ENCODE results near the gene FAM187B.
"Not testable (repeated sequence)": the region's sequence is repeated elsewhere in the genome, so short reads cannot be mapped to it uniquely, and the experiment has no call there.

Gene FAM187B

GRCh38 chr19:35253316-35254286 is 25.1 kb upstream of the FAM187B start:
- H3K27me3 ChIP-seq (ENCODE audit: low read depth) = no peaks in the 10 kb centered on the region
- H3K36me3 ChIP-seq (replicated peaks) = peaks cover 53% of the 10 kb centered on the region
- no peak for DNase-seq (ENCODE audit: low spot score in 2 of 2)
- H3K4me1 ChIP-seq = peaks cover 2% of the 10 kb centered on the region
- no peak overlapping the region for H3K4me3 ChIP-seq
- H3K9me3 ChIP-seq = no peaks in the 10 kb centered on the region
- in situ Hi-C loops (cut with MboI; ENCODE audit: low sequenced_read_pairs) = no loop called here

- Histone ChIP-seq H3K27me3 (ENCODE audit: low read depth) (no peaks in the 10 kb centered on the region), H3K4me3 (no peak overlapping the region), H3K36me3 (replicated peaks) (peaks cover 53% of the 10 kb centered on the region), H3K9me3 (no peaks in the 10 kb centered on the region), H3K4me1 (peaks cover 2% of the 10 kb centered on the region)
- in situ Hi-C loops (cut with MboI; ENCODE audit: low sequenced_read_pairs) = no loop called here
- DNase-seq (ENCODE audit: low spot score in 2 of 2) = no peak
These were observed 22.9 kb upstream of the FAM187B start for GRCh38 chr19:35251456-35251855.

DNA sequence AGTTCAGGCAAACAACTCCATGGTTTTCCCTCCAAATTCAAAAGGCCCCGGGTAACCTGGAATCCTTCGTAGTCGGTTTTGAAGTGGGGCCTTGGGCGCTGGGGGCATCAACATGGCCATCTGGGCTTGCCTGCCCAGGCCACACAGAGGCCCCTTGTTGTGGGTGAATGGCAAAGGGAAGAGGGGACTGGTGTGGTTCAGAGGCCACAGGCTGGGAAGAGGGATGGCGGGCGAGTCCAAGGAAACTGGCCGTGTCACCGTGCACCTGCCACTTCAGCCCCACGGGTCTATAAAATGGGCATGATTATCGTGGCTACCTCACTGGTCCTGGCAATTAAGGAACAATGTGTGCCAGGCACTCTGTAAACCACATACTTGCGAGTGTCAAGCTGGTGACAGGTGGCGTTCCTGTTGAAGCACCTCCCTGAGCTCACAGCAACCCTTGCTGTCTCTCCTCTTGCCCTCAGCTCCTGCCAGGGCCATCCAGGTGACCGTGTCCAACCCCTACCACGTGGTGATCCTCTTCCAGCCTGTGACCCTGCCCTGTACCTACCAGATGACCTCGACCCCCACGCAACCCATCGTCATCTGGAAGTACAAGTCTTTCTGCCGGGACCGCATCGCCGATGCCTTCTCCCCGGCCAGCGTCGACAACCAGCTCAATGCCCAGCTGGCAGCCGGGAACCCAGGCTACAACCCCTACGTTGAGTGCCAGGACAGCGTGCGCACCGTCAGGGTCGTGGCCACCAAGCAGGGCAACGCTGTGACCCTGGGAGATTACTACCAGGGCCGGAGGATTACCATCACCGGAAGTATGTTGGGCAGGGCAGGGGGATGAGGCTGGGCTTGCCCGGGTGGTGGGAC is 21.5 kb upstream of the FAM187B start:
- Histone ChIP-seq H3K4me3 (peak overlapping the region; percentile 98), H3K27me3 (ENCODE audit: low read depth) (no peaks in the 10 kb centered on the region), H3K9me3 (no peaks in the 10 kb centered on the region; the same call in 1 of the 2 replicates), H3K4me1 (peaks cover 2% of the 10 kb centered on the region), H3K36me3 (replicated peaks) (peaks cover 44% of the 10 kb centered on the region)
- no peak for DNase-seq (ENCODE audit: low spot score in 2 of 2)
- in situ Hi-C loops (cut with MboI; ENCODE audit: low sequenced_read_pairs) = loop anchor here (5.0 kb wide), 1 partner anchor 88 kb away; no protein-coding TSS in a partner anchor

DNA sequence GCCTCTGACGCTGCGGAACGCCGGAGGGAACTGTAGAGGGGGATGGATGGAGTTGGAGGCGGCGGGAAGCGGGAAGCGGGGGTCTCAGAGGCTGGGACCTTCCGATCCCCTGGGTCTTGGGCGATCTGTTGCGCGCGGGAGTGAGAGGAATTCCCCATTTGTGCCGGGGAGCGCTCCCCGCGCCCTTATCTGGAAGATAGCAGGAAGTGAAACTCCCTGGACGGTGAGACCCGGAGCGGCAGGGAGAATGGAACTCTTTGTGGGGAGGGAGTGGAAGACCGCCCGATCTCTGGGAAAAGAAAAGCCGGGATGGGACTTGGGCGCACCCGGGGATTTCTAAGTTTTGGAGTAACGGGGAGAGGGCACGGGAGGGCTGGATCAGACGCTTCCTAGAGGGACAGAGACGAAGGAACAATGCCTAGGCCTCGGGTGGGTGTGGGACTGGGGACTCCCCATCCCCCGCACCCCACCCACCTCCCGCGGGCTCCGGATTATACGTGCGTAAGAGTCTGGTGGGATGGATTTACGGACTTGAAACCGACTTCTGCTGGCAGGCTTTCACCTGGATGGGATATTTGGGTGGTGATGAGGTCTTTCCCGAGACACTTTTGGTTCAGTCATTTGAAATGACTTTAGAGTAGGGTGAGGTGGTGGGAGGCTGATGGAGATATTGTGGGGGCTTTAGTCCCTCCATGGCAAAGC is 20.8 kb upstream of the FAM187B start:
- H3K4me3 ChIP-seq = peak overlapping the region; percentile 98
- no peaks in the 10 kb centered on the region; the same call in 1 of the 2 replicates for H3K9me3 ChIP-seq
- no peaks in the 10 kb centered on the region for H3K27me3 ChIP-seq (ENCODE audit: low read depth)
- in situ Hi-C loops (cut with MboI; ENCODE audit: low sequenced_read_pairs) = loop anchor here (5.0 kb wide), 1 partner anchor 87 kb away; no protein-coding TSS in a partner anchor
- DNase-seq (ENCODE audit: low spot score in 2 of 2) = peak in 1 of 2 experiments; percentile 40
- H3K4me1 ChIP-seq = peaks cover 2% of the 10 kb centered on the region
- H3K36me3 ChIP-seq (replicated peaks) = peaks cover 37% of the 10 kb centered on the region

GRCh38 chr19:35248310-35249145 is 20.0 kb upstream of the FAM187B start, which contains the start of gene LSR:
Gene LSR (plus strand): TSS chr19:35249002. CDS start chr19:35249023, 21 bp downstream.
- Histone ChIP-seq H3K27me3 (ENCODE audit: low read depth) (no peaks in the 10 kb centered on the region), H3K4me1 (peaks cover 2% of the 10 kb centered on the region), H3K9me3 (no peaks in the 10 kb centered on the region; the same call in 1 of the 2 replicates), H3K36me3 (replicated peaks) (peaks cover 29% of the 10 kb centered on the region), H3K4me3 (peak within 1 kb of the TSS; percentile 98)
- peak; percentile 87 to 95 for DNase-seq (ENCODE audit: low spot score in 2 of 2)
- in situ Hi-C loops (cut with MboI; ENCODE audit: low sequenced_read_pairs) = loop anchor here (5.0 kb wide), 1 partner anchor 86 kb away; no protein-coding TSS in a partner anchor

DNA sequence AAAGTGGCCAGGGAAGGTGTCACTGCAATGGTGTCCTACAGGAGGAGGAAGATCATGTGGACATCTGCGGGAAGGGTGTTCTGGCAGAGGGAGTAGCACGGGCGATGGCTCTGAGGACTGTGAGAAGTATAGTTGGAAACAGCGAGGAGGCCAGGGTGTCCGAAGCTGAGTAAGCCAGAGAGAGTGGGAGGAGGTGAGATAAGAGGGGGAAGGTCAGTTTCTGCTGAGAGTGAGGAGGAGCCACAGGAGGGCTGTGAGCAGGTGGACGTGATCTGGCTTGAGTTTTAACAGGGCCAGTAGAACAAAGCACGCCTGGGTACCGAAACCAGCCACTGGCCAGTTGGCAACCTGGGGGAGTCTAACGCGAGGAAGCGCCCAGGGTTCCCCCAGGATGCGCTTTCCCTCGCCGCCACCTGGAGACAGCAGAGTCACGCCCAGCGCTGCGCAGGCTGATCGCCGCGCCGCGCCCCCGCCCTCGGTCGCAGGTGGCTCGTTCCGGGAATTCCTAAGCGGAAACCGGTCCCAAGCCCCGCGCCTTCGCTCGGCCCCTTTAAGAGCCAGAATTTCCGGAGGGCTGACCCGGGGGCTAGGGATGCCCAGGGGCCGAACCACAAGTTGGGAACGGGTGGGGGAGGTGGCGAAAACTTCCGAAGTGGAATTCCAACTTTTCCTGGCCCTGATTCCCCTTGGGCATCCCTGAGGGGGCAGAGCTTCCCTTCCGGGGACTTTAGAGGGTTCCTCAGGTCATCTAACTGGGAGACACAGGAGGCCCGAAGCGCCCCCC is 19.2 kb upstream of the FAM187B start:
- in situ Hi-C loops (cut with MboI; ENCODE audit: low sequenced_read_pairs) = loop anchor here (5.0 kb wide), 1 partner anchor 85 kb away; no protein-coding TSS in a partner anchor
- Histone ChIP-seq H3K4me1 (peaks cover 2% of the 10 kb centered on the region), H3K4me3 (peak overlapping the region; percentile 98), H3K9me3 (no peaks in the 10 kb centered on the region; the same call in 1 of the 2 replicates), H3K36me3 (replicated peaks) (peaks cover 25% of the 10 kb centered on the region), H3K27me3 (ENCODE audit: low read depth) (no peaks in the 10 kb centered on the region)
- DNase-seq (ENCODE audit: low spot score in 2 of 2) = peak; percentile 73 to 93

DNA sequence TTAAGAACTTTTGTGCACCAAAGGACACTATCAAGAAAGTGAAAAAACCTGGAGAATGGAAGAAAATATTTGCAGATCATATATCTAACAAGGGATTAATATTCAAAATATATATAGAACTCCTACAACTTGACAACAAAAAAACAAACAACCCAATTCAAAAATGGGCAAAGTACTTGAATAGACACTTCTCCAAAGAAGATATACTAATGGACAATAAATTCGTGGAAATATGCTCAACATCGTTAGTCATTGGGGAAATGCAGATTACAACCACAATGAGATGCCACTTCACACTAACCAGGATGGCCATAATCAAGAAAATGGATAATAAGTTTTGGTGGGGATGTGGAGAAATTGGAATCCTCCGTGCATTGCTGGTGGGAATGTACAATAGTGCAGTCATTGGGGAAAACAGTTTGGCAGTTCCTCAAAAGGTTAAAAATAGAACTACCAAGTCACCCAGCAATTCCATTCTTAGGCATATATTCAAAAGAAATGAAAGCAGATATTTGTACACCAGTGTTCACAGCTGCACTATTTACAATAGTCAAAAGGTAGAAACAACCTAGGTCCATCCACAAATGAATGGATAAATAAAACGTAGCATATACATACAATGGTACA is 18.0 kb upstream of the FAM187B start:
- Histone ChIP-seq H3K9me3 (peaks cover under 1% of the 10 kb centered on the region; the same call in 1 of the 2 replicates), H3K27me3 (ENCODE audit: low read depth) (no peaks in the 10 kb centered on the region), H3K4me1 (peaks cover 2% of the 10 kb centered on the region), H3K36me3 (replicated peaks) (peaks cover 14% of the 10 kb centered on the region), H3K4me3 (no peak overlapping the region)
- in situ Hi-C loops (cut with MboI; ENCODE audit: low sequenced_read_pairs) = loop anchor here (5.0 kb wide), 1 partner anchor 84 kb away; no protein-coding TSS in a partner anchor
- DNase-seq (ENCODE audit: low spot score in 2 of 2) = no peak

- DNase-seq (ENCODE audit: low spot score in 2 of 2) = no peak
- Histone ChIP-seq H3K36me3 (replicated peaks) (no peaks in the 10 kb centered on the region), H3K4me3 (no peak overlapping the region), H3K27me3 (ENCODE audit: low read depth) (no peaks in the 10 kb centered on the region), H3K4me1 (0 out of 2 replicates have a peak, but pooled peaks cover 3% of the 10 kb centered on the region), H3K9me3 (peaks cover 9% of the 10 kb centered on the region)
- in situ Hi-C loops (cut with MboI; ENCODE audit: low sequenced_read_pairs) = no loop called here
These were observed 12.9 kb upstream of the FAM187B start for GRCh38 chr19:35241417-35241816.

- no peaks in the 10 kb centered on the region for H3K36me3 ChIP-seq (replicated peaks)
- 0 out of 2 replicates have a peak, but pooled peaks cover 3% of the 10 kb centered on the region for H3K4me1 ChIP-seq
- no peaks in the 10 kb centered on the region for H3K27me3 ChIP-seq (ENCODE audit: low read depth)
- in situ Hi-C loops (cut with MboI; ENCODE audit: low sequenced_read_pairs) = no loop called here
- no peak overlapping the region for H3K4me3 ChIP-seq
- peaks cover 9% of the 10 kb centered on the region for H3K9me3 ChIP-seq
- no peak for DNase-seq (ENCODE audit: low spot score in 2 of 2)
These were observed 11.8 kb upstream of the FAM187B start for GRCh38 chr19:35240327-35240726.

- H3K4me1 ChIP-seq; in situ Hi-C loops (cut with MboI; ENCODE audit: low sequenced_read_pairs); H3K36me3 ChIP-seq (replicated peaks); H3K9me3 ChIP-seq; H3K27me3 ChIP-seq (ENCODE audit: low read depth); H3K4me3 ChIP-seq; DNase-seq (ENCODE audit: low spot score in 2 of 2): not testable (repeated sequence)
These were observed 11.1 kb upstream of the FAM187B start for GRCh38 chr19:35239597-35239996.

- Histone ChIP-seq H3K4me1 (0 out of 2 replicates have a peak, but pooled peaks cover 3% of the 10 kb centered on the region), H3K9me3 (peaks cover 9% of the 10 kb centered on the region), H3K36me3 (replicated peaks) (no peaks in the 10 kb centered on the region), H3K4me3 (no peak overlapping the region), H3K27me3 (ENCODE audit: low read depth) (no peaks in the 10 kb centered on the region)
- in situ Hi-C loops (cut with MboI; ENCODE audit: low sequenced_read_pairs) = no loop called here
- DNase-seq (ENCODE audit: low spot score in 2 of 2) = no peak
These were observed 8.3 kb upstream of the FAM187B start for GRCh38 chr19:35236638-35237400.
